ENCODE measurements around the gene CDC42. TPM values are rescaled to one million over a fixed set of nuclear protein-coding genes. Genes with fewer than 3 reads are reported as not detected.

The CDC42 gene
- total and polyA plus RNA-seq, 9 of the 15 experiments (the other 6 are each of a cell fraction or from before 2014, with no cell fraction given) = 186 to 398 (median 325) TPM

DNA sequence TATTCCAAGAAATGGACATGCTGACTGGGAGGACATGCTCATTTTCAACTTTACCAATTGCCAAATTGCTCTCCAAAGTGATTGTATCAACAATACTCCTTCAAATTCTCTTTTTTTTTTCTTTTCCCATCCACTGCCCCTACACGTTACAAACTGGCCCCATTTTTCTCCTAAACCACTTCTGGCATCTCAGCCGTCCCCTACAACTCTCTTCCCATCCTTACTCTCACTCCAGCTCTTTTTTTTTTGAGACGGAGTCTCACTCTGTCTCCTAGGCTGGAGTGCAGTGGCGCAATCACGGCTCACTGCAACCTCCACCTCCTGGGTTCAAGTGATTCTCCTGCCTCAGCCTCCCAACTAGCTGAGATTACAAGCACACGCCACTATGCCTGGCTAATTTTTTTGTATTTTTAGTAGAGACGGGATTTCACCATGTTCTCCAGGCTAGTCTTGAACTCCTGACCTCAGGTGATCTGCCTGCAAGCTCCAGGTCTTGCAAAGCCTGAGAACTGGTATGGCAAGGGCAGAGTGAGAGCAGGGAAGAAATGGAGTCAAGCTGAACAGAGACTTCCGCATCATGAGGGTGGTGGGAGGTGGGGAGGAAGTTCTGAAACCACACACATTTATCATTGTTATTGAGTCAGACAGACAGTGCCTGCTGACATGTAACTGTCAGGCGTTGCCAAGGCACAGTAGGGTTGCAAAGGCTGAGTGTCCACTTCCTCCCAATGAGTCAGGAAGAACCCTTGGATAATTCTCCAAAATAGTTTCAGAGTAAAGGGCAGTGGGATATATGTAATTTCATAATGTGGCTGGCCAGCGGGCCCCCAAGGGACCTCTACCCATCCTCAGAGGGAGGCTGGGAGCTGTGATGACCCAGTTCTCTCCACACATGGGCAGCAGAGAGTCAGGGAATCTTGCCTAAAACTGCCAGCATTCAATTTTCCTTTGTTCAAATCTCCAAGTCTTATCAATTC is 33.6 kb upstream of the CDC42 start (continued):
- peak in 1 of 2 experiments; percentile 66; a peak in 3 of 4 replicates for TF ChIP-seq KDM1A (IDR thresholded peaks at IDR 0.05)
- TF ChIP-seq ZNF175 (CRISPR knock-in tag; IDR thresholded peaks at IDR 0.05; ENCODE audit: low read depth) = peak; percentile 95
- TF ChIP-seq TBL1XR1 (IDR thresholded peaks at IDR 0.05; ENCODE audit: low read length in 2 of 2) = peak in 1 of 2 experiments; percentile 86; a peak in 2 of 4 replicates
- TF ChIP-seq MIER1 (IDR thresholded peaks at IDR 0.05; ENCODE audit: low read depth) = 0 out of 2 replicates have a peak, but pooled peaks have one; percentile 26
- TF ChIP-seq, protein P1, sequence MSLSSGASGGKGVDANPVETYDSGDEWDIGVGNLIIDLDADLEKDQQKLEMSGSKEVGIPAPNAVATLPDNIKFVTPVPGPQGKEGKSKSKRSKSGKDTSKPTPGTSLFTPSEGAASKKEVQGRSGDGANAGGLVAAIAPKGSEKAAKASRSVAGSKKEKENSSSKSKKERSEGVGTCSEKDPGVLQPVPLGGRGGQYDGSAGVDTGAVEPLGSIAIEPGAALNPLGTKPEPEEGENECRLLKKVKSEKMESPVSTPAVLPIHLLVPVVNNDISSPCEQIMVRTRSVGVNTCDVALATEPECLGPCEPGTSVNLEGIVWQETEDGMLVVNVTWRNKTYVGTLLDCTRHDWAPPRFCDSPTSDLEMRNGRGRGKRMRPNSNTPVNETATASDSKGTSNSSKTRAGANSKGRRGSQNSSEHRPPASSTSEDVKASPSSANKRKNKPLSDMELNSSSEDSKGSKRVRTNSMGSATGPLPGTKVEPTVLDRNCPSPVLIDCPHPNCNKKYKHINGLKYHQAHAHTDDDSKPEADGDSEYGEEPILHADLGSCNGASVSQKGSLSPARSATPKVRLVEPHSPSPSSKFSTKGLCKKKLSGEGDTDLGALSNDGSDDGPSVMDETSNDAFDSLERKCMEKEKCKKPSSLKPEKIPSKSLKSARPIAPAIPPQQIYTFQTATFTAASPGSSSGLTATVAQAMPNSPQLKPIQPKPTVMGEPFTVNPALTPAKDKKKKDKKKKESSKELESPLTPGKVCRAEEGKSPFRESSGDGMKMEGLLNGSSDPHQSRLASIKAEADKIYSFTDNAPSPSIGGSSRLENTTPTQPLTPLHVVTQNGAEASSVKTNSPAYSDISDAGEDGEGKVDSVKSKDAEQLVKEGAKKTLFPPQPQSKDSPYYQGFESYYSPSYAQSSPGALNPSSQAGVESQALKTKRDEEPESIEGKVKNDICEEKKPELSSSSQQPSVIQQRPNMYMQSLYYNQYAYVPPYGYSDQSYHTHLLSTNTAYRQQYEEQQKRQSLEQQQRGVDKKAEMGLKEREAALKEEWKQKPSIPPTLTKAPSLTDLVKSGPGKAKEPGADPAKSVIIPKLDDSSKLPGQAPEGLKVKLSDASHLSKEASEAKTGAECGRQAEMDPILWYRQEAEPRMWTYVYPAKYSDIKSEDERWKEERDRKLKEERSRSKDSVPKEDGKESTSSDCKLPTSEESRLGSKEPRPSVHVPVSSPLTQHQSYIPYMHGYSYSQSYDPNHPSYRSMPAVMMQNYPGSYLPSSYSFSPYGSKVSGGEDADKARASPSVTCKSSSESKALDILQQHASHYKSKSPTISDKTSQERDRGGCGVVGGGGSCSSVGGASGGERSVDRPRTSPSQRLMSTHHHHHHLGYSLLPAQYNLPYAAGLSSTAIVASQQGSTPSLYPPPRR (CRISPR knock-in tag; IDR thresholded peaks at IDR 0.05; ENCODE audit: borderline replicate concordance) = peak; percentile 42; the same call in 1 of the 2 replicates
- TF ChIP-seq SMARCC2 (IDR thresholded peaks at IDR 0.05; ENCODE audit: low read depth) = peak; percentile 56; the same call in 1 of the 2 replicates
- TF ChIP-seq, protein P2, sequence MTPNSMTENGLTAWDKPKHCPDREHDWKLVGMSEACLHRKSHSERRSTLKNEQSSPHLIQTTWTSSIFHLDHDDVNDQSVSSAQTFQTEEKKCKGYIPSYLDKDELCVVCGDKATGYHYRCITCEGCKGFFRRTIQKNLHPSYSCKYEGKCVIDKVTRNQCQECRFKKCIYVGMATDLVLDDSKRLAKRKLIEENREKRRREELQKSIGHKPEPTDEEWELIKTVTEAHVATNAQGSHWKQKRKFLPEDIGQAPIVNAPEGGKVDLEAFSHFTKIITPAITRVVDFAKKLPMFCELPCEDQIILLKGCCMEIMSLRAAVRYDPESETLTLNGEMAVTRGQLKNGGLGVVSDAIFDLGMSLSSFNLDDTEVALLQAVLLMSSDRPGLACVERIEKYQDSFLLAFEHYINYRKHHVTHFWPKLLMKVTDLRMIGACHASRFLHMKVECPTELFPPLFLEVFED (CRISPR knock-in tag; conservative IDR thresholded peaks at IDR 0.05) = 0 out of 2 replicates have a peak, but pooled peaks have one; percentile 55
- TF ChIP-seq ZNF23 (CRISPR knock-in tag; IDR thresholded peaks at IDR 0.05) = no peak
- TF ChIP-seq, protein P3, sequence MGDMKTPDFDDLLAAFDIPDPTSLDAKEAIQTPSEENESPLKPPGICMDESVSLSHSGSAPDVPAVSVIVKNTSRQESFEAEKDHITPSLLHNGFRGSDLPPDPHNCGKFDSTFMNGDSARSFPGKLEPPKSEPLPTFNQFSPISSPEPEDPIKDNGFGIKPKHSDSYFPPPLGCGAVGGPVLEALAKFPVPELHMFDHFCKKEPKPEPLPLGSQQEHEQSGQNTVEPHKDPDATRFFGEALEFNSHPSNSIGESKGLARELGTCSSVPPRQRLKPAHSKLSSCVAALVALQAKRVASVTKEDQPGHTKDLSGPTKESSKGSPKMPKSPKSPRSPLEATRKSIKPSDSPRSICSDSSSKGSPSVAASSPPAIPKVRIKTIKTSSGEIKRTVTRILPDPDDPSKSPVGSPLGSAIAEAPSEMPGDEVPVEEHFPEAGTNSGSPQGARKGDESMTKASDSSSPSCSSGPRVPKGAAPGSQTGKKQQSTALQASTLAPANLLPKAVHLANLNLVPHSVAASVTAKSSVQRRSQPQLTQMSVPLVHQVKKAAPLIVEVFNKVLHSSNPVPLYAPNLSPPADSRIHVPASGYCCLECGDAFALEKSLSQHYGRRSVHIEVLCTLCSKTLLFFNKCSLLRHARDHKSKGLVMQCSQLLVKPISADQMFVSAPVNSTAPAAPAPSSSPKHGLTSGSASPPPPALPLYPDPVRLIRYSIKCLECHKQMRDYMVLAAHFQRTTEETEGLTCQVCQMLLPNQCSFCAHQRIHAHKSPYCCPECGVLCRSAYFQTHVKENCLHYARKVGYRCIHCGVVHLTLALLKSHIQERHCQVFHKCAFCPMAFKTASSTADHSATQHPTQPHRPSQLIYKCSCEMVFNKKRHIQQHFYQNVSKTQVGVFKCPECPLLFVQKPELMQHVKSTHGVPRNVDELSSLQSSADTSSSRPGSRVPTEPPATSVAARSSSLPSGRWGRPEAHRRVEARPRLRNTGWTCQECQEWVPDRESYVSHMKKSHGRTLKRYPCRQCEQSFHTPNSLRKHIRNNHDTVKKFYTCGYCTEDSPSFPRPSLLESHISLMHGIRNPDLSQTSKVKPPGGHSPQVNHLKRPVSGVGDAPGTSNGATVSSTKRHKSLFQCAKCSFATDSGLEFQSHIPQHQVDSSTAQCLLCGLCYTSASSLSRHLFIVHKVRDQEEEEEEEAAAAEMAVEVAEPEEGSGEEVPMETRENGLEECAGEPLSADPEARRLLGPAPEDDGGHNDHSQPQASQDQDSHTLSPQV (IDR thresholded peaks at IDR 0.05) = 0 out of 2 replicates have a peak, but pooled peaks have one; percentile 61
- TF ChIP-seq ETV6 (IDR thresholded peaks at IDR 0.05; ENCODE audit: borderline replicate concordance in 1 of 2, low read depth in 2 of 2, low read length in 1 of 2) = peak; percentile 36 to 77; a peak in 2 of 4 replicates
- TF ChIP-seq ETV6 (CRISPR knock-in tag; IDR thresholded peaks at IDR 0.05; ENCODE audit: borderline replicate concordance) = no peak
- TF ChIP-seq MYNN (IDR thresholded peaks at IDR 0.05) = no peak; the same call in 1 of the 2 replicates
- TF ChIP-seq MYNN (CRISPR knock-in tag; IDR thresholded peaks at IDR 0.05) = no peak
- TF ChIP-seq, protein P4, sequence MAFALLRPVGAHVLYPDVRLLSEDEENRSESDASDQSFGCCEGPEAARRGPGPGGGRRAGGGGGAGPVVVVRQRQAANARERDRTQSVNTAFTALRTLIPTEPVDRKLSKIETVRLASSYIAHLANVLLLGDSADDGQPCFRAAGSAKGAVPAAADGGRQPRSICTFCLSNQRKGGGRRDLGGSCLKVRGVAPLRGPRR (CRISPR knock-in tag; IDR thresholded peaks at IDR 0.05) = no peak
- TF ChIP-seq ELF1 (tag; IDR thresholded peaks at IDR 0.05) = peak; percentile 82
